Stimulated activated naive CD8-positive, alpha-beta T cell treated with anti-CD3 and anti-CD28 coated beads, Interleukin-15, Interleukin-2, amounts not matched to agents 100 U/mL and 50 U/mL, for 24 hours (primary cell): ENCODE data around the gene NDUFA8.

Experiments
- ATAC-seq: fragments of 150-1000 bp; cut with Tn5 transposase; one replicate; pipeline ENCODE4 v1.10.0; 2021
- DNase-seq: peaks from one replicate; pipeline ENCODE4 v3.0.0; 2021

NDUFA8 gene

DNA sequence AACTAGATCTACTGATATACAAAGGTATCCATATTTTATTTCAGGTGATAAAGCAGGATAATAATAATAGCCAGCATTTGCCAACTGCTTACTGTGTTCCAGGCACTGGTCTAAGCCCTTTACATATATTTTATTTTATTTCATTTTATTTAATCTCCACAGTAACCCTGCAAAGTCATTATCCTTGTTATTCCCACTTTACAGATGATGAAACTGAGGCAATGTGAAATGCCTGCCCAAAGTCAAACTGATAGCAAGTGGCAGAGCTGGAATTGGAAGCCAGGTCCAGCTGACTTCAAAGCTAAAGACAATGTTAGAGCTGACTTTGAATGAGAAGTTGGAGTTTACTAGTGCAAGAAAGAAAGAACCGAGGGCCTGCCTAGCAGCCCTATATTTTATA is 25.0 kb upstream of the NDUFA8 start:
- DNase-seq = no peak
- ATAC-seq = no peak

DNA sequence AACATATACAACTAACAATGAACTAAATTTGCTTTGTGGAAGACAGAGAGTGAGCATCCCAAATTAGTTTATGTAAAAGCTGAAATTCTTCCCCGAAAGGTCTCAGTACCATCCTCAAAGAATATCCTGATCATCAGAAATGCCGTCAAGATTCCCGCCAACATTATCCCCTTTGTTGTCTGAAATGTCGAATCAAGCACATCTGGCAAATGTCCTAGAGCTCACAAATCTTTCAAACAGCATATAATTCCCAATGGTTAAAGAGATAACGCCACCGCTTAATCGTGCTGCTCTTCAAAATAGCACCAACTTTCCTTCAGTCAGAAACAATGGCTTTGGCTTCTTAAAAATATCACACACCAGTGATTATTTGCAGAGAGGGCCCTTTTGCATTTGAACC is 23.9 kb upstream of the NDUFA8 start:
- ATAC-seq (no peak), DNase-seq (no peak)

DNA sequence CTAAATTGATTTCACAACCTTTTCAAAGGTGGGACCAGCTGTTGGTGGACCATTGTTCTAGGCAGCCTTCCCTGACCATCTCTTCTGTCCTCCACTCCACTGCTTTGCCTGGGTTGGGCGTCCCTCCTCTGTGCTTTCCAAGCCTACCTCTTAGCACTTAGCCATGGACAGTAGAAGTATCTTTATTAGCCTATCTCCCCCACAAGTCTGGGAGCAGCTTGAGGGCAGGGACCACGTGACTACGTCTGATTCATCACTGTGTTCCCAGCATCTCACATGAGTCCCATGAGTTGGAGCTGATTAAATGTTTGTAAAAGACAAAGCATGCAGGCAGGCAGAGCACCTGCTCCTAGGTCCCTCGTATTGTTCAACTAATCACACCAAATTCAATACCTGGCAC is 21.1 kb upstream of the NDUFA8 start:
- no peak for ATAC-seq
- DNase-seq = no peak

DNA sequence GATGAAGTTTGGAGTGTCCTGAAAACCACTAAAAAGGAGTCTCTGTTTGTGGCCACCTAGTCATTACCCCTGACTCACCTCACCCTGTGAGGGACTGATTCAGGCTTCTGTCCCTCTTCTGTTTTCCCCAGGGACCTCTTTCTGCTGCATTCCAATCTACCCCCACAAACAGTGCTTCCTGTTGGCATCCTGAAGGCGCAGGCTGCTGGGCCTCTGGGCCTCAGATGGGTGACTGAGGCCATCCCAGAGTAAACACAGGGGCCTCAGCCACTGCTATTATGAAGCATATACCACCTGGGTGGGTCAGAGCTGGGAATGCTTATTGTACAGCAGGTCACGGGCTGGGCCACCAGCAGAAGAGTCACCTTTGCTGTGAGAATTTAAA is 20.1 kb upstream of the NDUFA8 start:
- DNase-seq (no peak), ATAC-seq (no peak)

DNA sequence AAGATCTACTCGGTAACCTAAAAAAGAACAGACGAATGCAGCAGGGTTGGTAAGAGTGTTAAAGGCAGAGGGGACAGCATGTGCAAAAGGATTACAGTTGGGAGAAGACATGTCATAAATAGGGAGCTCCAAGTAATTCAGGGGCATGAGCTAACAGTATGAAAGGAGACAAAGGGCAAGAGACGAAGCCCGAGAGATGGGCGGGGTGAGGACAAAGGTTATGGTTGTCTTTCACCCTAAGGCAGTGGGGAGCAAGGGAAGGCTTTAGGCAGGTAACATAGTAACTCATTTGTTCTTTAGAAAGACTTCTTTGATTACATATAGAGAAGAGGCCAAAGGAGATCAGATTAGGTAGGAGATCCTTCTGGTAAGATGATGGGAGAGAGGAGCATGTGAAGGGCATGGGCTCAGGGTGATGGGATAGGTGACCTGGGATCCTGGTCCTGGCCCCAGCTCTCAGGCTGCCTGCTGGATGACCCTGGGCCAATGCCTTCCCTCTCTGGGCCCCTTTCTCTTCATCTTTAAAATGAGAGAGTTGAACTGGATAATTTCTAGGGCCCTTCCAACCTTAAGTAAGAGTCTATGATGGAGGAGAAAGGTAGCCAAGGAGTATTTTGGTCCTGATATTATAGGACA is 19.6 kb upstream of the NDUFA8 start:
- DNase-seq (no peak), ATAC-seq (no peak)

DNA sequence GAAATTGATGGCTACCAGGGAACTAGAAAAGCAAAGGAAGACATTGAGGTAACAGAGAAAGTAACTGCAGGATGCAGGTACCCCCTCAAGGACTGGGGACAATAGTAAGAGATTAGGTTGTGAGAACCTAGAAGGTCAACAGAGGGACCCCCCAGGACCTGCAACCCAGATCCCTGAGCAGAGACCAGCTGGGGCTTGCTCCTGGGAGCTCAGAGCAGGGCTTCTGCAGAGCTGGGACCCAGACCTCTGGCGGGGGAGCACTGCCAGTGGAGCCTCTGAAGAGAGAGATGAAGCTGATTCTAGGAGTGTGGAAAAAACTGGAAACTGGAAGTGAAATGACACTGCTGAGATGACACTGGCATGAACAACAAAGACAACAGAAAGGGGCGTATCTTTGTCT is 17.3 kb upstream of the NDUFA8 start:
- no peak for ATAC-seq
- DNase-seq = no peak

DNA sequence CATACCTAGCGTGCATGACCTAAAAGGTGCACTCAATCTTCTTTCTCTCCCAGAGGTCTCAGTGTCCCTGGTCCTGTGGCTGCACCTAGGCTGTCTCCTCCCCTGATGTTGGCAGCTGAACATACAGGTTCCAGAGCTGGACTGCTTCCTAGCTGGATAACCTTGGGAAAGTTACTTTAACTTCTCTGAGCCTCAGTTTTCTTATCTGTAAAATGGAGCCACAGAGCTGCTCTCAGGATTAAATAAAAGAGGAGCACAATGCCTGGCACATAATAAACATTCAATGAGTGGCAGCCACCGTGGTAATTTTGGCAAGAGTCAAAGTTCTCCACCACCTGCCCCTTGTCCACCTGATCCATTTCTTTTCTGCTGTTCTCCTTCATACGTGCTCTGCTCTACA is 14.1 kb upstream of the NDUFA8 start:
- no peak for DNase-seq
- no peak for ATAC-seq

DNA sequence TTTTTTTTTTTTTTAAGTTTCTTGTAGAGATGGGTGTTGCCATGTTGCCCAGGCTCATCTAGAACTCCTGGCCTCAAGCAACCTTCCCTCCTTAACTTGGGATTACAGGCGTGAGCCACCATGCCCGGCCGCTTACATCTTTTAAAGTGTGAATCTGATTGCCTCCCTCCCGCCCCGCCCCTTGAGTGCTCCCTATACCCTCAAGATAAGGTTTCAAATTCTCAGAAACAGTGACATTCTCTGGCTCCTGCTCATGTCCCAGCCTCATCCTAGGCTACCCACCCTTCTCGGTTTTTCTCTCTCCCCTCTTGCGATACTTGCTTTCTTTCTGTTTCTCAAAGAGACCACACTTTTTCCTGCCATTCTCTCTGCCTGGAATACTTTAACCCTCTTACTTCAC is 12.6 kb upstream of the NDUFA8 start:
- DNase-seq (no peak), ATAC-seq (no peak)

DNA sequence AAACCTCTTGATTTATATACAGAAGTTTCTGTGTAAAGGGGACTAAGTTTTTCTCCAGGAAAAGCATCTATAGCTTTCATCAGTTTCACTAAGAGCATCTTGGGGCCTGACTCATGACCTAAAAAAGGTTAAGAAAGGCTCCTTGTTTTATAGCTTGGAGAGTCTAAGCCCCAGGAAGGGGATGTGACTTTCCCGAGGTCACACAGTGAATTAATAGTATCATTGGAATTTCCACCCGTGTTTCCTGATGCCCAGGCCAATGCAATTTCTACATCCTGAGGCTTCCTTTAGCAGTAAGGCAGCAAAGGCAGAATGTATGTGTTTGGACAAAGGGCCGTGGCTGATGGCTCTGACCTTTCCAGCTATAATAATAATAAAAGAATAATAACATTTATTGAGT is 8.8 kb upstream of the NDUFA8 start:
- no peak for ATAC-seq
- DNase-seq = no peak

DNA sequence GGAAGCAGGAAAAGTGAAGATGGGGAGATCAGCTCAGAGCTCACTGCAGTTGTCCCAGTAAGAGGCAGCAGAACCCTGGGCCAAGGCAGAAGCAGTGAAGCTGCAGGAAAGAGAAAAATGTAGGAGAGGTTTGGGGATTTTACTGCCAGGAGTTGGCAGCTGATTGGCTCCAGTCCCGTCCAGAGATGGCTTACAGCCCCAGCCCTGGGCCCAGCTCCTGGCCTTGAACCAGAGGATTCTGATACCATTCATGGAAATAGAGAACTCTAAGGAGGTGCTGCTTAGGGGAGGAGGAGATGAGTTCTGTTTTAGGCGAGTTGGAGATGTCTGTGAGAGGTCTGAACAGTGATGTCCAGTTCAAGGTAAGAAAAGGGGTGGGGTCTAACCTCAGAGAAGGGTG is 4.7 kb upstream of the NDUFA8 start:
- no peak for DNase-seq
- ATAC-seq = no peak

DNA sequence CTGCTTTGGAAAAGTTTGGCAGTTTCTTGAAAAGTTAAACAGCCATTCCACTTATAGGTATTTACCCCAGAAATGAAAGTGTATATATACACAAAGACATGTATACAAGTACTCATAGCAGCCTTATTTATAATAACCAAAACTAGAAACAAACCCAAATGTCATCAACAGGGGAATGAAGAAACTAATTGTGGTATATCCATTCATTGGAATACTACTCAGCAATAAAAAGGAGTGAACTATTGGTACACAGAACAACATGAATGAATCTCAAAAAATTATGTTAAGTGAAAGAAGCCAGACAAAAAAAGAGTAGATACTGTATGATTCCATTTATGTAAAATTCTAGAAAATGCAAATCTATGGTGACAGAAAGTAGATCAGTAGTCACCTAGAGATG is 2.8 kb upstream of the NDUFA8 start:
- DNase-seq = no peak
- ATAC-seq = no peak

DNA sequence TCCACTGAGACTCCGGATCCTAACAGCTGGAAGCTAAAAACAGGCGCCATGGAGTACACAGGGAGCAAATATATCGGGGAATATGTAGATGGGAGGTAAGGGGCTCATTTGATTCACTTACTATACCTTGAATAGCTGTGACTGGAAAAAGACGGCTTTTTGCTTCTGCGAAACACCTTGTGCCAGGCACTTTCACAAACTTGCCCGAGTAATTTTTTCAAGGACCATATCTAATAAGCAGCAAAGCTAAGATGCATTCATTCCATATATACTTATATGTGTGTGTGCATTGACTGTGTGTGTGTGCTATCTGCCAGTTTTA is 307 bp upstream of the NDUFA8 start:
- DNase-seq (no peak), ATAC-seq (peak; percentile 3)

DNA sequence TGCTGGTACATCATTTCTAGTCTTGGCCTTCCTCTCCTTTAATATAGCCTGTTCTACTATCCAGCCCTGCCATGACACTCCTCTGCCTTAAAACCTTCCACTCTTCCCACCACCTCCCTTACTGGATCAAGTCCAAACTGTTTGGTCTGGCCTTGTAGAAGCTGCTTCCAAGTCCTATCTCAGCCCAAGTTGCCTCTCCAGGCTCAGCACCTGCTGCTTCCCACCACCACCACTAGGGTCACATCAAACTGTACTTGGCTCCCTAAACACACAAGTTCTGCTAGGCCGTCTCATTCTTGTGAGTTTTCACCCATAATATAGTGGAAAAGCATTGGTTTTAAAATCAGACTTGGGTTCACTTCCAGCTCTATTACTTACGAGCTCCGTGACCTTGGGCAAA is 1.4 kb downstream of the NDUFA8 start:
- DNase-seq = peak; percentile 32
- no peak for ATAC-seq

DNA sequence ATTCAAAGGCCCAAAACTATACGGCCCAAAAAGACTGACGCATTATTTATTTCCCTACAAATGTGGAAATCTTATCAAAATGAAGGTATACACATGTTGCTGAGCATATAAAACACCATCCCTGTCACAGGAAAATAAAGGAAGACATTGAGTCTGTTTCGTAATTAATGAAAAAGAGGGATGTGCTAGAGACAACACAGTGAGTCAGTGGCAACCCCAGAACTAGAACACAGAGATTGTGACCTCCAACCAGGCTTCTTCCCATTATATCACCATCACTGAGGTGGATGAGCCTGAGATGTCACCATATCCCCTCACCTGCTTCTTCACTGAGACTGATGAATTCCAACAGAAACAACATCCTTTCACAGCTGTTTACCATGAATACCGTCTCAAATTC is 3.8 kb downstream of the NDUFA8 start:
- ATAC-seq = no peak

DNA sequence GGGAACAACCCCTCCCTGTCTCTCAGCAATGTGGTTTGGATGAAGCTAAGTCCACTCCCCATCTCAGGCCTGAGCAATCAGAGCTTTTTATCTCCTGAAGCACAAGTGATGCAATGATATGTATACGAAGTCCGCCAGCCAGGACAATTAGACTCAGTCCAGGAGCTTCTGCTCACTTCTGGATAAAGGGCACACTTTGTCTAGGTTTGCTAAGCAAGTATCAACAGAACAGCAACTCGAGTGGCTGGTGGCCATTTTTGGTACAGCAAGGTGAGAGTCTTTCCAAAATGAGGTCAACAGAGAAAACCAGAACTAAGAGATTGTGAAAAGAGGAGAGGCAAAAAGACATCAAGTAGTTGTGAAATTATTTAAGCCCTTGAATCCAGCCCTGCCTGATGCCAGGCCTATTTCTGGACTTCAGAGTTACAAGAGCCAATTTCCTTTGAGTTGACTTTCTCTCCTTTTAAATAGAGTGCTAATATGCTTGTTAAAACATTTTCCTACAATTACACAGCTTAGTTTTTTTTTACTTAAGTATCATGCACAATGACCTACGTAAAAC is 8.2 kb downstream of the NDUFA8 start:
- no peak for DNase-seq
- no peak for ATAC-seq

More for the DNA sequence above, 3.8 kb downstream of the NDUFA8 start:
- no peak for DNase-seq

DNA sequence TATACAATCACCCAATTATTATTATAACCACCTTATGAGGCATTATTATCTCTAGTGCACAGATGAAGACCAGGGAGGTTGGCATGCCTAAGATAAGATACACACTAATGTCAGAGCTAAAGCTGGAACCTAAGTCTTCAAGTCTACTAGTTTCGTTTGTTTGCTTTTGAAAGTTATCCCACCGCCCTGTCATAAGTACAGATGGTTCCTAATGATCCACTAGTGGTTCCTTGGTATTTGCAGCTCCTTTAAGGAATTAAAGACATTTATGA is 14.1 kb downstream of the NDUFA8 start:
- ATAC-seq (no peak), DNase-seq (no peak)

DNA sequence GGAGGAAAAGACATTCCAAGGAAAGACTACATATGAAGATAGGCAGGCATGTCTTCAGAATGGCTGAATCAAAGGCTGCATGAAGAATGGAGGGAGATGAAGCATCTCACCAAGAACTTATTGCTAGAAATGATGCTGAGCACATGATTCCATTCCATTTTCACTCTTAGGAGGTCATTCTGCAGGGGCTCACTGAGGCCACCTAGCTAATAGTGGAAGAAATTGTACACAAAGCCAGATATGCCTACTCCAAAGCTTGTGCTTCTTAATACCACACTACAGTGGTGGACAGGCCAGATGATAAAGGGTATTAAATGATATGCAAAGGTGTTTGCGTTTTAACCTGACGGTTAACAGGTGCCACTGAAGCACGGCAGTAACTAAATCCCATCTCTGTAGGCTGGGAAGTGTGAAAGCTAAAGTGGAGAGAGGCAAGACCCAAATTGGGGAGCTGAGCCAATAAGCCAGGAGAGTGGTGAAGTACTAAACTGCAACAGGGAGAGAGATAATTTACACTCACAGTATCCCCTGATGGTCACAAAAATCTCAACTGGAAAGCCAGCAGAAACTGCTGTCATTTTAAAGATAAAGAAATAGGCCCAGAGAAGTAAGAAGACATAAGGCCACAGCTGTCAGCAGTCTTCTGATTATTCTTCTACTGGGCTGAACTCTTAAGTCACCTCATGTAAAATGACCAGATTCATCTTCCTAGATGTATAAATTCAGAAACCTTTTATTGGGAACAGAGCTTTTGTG is 14.6 kb downstream of the NDUFA8 start:
- ATAC-seq = no peak
- DNase-seq = no peak

DNA sequence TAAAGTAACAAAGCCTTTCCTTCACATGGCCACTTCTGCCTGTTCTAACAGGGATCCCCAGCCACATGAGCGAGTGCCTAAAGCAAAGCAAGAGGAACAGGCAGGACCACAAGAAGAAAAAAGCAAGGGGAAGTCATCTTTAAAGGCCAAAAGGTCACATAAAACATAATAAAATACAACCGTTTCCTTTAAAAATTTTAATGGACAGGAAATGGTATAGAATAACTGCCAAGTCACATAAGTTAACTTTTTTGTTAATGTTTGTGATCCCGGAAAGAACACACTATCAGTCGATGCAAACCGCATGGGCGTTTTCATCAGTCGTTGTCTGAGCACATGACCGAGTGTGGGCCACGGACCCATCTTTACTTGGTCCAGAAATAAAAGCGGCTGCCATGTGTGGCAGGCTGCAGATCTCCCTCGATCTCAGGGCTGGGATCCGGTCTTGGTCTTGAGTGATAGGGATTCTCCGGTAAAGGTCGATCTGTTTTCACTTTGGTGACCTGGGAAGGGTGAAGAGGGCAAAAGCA is 15.6 kb downstream of the NDUFA8 start:
- ATAC-seq (no peak), DNase-seq (no peak)

DNA sequence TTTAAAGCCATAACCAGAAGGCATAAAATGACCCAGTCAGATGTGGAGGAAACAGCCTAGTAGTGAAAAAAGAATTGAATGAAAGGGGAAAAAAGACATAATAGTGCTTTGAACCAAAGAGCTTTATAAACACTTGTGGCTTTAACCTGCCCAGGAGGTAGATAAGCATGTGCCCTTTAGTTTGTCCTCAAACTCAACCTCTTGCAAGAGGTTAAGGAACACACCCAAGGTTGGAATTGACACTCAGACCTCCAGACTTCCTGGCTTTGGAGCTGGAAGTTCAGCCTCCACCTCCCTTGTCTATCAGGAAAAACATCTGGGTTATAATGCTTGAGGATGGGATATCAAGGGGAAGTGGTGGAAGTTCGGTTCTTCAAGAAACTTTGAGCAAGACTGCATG is 16.3 kb downstream of the NDUFA8 start:
- ATAC-seq = no peak
- no peak for DNase-seq

DNA sequence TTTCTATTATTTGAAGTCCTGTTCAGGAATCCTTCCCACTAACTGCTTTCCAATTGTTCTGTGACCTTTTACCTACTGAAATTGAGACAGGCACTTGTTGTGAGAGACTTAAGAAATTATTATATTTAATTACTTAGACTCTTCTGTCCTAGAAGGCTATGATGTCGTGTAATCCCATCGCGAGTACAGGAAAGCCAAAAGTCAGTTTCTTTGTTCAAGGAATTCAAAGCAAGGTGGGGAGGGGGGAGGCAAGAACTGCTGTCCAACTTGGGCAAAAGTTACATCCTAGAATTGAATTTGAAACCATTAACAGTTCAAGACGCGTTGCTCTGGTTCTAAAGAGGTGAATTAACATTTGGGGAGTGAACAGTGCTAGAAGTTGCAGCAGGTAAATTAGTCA is 17.9 kb downstream of the NDUFA8 start:
- no peak for DNase-seq

DNA sequence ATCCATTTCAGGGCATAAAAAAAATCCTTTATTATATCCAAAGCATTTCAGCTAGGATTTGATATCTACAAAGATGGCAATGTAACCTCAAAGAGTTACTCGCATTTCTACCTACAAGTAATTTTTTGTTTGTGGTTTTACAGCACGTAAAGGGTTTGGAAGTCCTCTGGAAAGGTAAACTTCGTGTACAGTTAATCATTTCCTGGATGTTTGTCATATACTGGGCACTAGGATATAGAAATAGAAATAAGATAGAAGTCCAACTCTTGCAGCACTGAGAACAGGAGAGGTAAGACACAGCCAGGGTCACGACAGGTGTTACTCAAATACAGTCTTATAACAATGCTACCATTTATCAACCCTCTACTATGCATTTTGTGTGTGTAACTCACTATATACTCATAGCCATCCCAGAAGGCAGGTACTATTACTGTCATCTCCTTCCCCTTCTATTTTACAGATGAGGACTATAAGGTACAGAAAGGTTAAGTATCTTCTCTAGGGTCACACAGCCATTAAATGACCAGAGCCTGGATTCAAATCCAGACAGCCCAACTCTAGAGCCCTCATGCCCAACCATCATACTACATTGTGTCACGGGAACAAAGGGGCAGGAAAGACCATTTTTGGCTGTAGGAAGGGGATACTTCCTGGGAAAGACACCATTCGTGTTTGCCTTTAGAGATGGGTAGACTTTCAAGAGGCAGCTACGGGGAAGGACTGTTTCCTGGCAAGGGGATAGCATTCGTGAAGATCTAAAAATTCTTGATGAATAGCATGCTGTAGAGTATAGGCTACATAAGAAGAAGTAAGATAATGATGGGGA is 19.0 kb downstream of the NDUFA8 start:
- DNase-seq = no peak
- ATAC-seq = no peak

More for the DNA sequence above, 17.9 kb downstream of the NDUFA8 start:
- ATAC-seq = no peak

DNA sequence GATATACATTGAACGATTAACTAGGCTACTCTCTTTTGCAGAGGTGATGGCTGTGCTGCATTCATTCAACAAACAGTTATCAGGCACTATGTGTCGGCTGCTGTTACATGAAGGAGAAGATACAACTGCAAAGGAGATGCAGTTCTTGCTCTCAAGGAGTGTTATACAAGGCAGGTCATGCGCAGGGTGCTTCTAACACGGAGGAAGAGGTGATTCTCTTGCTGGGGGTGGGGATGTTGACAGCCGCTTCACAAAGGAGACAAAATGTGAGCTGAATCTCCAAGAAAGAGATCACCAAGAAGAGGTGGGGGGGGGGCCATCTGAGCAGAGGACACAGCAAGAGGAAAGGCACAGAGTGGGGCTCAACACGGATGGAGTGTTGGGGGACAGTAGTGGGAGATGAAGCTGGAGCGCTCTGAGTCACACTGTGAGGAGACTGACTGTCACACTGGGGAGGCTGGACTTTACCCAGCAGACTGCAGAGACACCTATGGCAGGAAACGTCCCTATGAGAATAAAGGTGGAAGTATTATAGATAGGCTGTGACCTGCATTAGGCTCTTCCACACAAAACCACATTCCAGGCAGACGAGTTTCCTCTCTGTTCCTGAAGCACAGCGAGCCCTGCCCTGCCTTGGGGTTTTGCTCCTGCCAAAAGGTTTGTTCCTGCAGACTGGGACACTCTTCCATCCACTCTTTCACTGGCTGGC is 20.9 kb downstream of the NDUFA8 start:
- no peak for DNase-seq
- ATAC-seq = no peak

DNA sequence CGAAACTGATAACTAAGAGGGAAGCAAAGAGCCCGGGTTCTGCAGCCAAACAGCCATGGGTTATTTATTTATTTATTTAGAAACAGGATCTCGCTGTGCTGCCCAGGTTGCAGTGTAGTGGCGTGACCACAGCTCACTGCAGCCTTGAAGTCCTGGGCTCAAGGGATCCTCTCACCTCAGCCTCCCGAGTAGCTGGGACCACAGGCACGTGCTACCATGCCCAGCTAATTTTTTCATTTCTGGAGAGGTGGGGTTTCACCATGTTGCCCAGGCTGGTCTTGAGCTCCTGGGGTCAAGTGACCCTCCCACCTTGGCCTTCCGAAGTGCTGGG is 24.1 kb downstream of the NDUFA8 start:
- DNase-seq (no peak), ATAC-seq (no peak)
